Transverse colon (tissue), 3 donors: ENCODE measurements around the gene CILP2.

Source experiments
- CTCF ChIP-seq, 5 experiments: fragments of 200-600 bp in 3 of 5; fragments of 450-650 bp in 2 of 5; sonication (generic) in 3 of 5; IDR thresholded peaks; 1 replicate in 2 of 5; 2 replicates in 3 of 5; pipeline ENCODE4 v1.5.1; 2016 to 2017; ENCODE audit warnings: antibody characterized with exemption in 5 of 5, inconsistent platforms in 3 of 5, mild to moderate bottlenecking in 2 of 5, moderate library complexity in 1 of 5
- POLR2A ChIP-seq: fragments of 450-650 bp; IDR thresholded peaks from one replicate; pipeline ENCODE4 v1.6.1; 2016; ENCODE audit warnings: antibody characterized with exemption, mild to moderate bottlenecking, moderate library complexity

GRCh38 chr19:19581391-19581790 lies 43.3 kb downstream of the CILP2 start:
- no peak for TF ChIP-seq CTCF (IDR thresholded peaks at IDR 0.05)
- TF ChIP-seq POLR2A: no peak
